Gastrocnemius medialis (tissue), 4 donors: Measurements from ENCODE around the gene SELENOM. TPM values are rescaled to one million over a fixed set of nuclear protein-coding genes. Genes with fewer than 3 reads are reported as not detected.

Source experiments
- ATAC-seq, 2 donors: fragments of 150-250 bp; one replicate each; pipeline ENCODE4 v1.9.1; 2016
- DNase-seq, 2 donors: peaks; one replicate each; pipeline ENCODE4 v3.0.0-alpha.2; 2019
- H3K27ac ChIP-seq, 4 donors: fragments of 200-600 bp; sonication (generic); 1 replicate in 1 of 4; 2 replicates in 3 of 4; pipeline ENCODE4 v1.5.1; 2016 to 2018; ENCODE audit warnings: mild to moderate bottlenecking in 2 of 4, moderate library complexity in 1 of 4
- H3K27me3 ChIP-seq, 3 donors: fragments of 200-600 bp; sonication (generic) in 2 of 3; 1 replicate in 1 of 3; 2 replicates in 2 of 3; pipeline versions ENCODE4 v1.5.1 to v1.6.0; 2016 to 2019; ENCODE audit warnings: mild to moderate bottlenecking in 1 of 3, moderate library complexity in 1 of 3
- H3K36me3 ChIP-seq, 2 donors: fragments of 200-600 bp; sonication (generic) in 1 of 2; one replicate each; pipeline ENCODE4 v1.5.1; 2017 to 2018
- H3K4me1 ChIP-seq, 2 donors: fragments of 200-600 bp; sonication (generic) in 1 of 2; one replicate each; pipeline ENCODE4 v1.5.1; 2016 to 2017; ENCODE audit warnings: mild to moderate bottlenecking in 2 of 2
- H3K4me3 ChIP-seq, 4 donors: fragments of 200-600 bp; sonication (generic) in 3 of 4; 1 replicate in 1 of 4; 2 replicates in 3 of 4; pipeline ENCODE4 v1.5.1; 2016 to 2019; ENCODE audit warnings: mild to moderate bottlenecking in 2 of 4
- H3K9me3 ChIP-seq, 3 donors: fragments of 200-600 bp; sonication (generic) in 2 of 3; 1 replicate in 1 of 3; 2 replicates in 2 of 3; pipeline ENCODE4 v1.5.1; 2016 to 2019
- POLR2A ChIP-seq, 2 donors: fragments of 450-650 bp; IDR thresholded peaks; one replicate each; pipeline ENCODE4 v1.6.1; 2017; ENCODE audit warnings: antibody characterized with exemption in 2 of 2, mild to moderate bottlenecking in 2 of 2, moderate library complexity in 2 of 2
- in situ Hi-C, 4 donors: fragments of 200-750 bp; cut with MboI; loops; one replicate each; pipeline versions ENCODE4 v1.15.0 to v1.8.0; 2017; ENCODE audit warnings: low sequenced_read_pairs in 4 of 4
- intact Hi-C: fragments of 100-400 bp; cut with DNase I; formaldehyde crosslinking; loops from one replicate; pipeline ENCODE4 v1.15.1; 2023; ENCODE audit warnings: low total_unique reads
- total RNA-seq, 4 donors: library from RNA; depleted of rRNA; stranded (reverse); fragments of >200 nt; gene quantifications; one replicate each; pipeline versions ENCODE4 v1.1.0 to v1.2.3, GENCODE V29; 2016
- TF ChIP-seq, protein P1 (sequence below), 5 experiments: fragments of 450-650 bp in 3 of 5; fragments of 200-600 bp in 2 of 5; sonication (generic) in 2 of 5; IDR thresholded peaks in 4 of 5; conservative IDR thresholded peaks in 1 of 5; 1 replicate in 4 of 5; 2 replicates in 1 of 5; pipeline ENCODE4 v1.5.1; 2016 to 2019; ENCODE audit warnings: antibody characterized with exemption in 5 of 5, mild to moderate bottlenecking in 3 of 5, moderate library complexity in 3 of 5

The SELENOM gene
- total RNA-seq, 4 donors from 2014 or later, result 144 to 184 (median 157) TPM

DNA sequence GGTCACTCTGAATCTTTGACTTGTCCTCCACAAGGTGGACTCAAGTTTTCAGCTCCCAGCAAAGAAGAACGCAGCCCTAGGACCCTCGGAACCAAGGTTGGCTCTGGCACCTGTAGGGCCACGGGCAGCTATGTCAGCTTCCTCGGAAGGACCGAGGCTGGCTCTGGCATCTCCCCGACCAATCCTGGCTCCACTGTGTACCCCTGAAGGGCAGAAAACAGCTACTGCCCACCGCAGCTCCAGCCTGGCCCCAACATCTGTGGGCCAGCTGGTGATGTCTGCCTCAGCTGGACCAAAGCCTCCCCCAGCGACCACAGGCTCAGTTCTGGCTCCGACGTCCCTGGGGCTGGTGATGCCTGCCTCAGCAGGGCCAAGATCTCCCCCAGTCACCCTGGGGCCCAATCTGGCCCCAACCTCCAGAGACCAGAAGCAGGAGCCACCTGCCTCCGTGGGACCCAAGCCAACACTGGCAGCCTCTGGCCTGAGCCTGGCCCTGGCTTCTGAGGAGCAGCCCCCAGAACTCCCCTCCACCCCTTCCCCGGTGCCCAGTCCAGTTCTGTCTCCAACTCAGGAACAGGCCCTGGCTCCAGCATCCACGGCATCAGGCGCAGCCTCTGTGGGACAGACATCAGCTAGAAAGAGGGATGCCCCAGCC, 17.6 kb upstream of the SELENOM start:
- TF ChIP-seq, protein P1, sequence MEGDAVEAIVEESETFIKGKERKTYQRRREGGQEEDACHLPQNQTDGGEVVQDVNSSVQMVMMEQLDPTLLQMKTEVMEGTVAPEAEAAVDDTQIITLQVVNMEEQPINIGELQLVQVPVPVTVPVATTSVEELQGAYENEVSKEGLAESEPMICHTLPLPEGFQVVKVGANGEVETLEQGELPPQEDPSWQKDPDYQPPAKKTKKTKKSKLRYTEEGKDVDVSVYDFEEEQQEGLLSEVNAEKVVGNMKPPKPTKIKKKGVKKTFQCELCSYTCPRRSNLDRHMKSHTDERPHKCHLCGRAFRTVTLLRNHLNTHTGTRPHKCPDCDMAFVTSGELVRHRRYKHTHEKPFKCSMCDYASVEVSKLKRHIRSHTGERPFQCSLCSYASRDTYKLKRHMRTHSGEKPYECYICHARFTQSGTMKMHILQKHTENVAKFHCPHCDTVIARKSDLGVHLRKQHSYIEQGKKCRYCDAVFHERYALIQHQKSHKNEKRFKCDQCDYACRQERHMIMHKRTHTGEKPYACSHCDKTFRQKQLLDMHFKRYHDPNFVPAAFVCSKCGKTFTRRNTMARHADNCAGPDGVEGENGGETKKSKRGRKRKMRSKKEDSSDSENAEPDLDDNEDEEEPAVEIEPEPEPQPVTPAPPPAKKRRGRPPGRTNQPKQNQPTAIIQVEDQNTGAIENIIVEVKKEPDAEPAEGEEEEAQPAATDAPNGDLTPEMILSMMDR (IDR thresholded peaks at IDR 0.05 in 4 of 5, conservative IDR thresholded peaks at IDR 0.05 in 1 of 5), result no peak
- no peak for TF ChIP-seq POLR2A (IDR thresholded peaks at IDR 0.05)
- Histone ChIP-seq H3K36me3 (no peaks in the 10 kb centered on the region), H3K27me3 (no peaks in the 10 kb centered on the region), H3K4me3 (no peak overlapping the region), H3K27ac (no peak overlapping the region), H3K9me3 (no peaks in the 10 kb centered on the region), H3K4me1 (peaks cover 16% of the 10 kb centered on the region in 2 donors)
- DNase-seq (no peak), ATAC-seq (no peak)
- intact Hi-C loops, result no loop called here
- in situ Hi-C loops, result loop anchor here in 1 of 4 donors (25.0 kb wide), 1 partner anchor 363 kb away; no protein-coding TSS in a partner anchor

DNA sequence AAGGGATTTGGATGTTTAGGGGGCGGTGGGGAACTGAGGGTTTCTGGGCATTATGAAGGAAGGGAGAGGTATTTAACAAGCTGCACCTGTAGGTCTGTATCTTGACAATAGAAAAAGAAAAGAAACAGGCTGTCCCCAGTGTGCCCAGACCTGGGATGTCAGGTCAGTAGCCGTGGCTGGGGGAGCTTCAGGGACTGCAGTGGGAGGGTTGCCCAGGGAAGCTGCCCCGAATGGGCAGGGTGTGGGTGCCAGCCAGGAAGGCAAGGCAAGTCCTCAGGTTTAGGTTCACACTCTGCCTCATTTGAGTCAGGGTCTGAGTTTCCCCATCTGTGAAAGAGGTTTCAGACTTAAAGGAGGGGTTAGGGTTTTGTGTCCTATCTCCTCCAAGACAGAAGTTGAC, 16.9 kb upstream of the SELENOM start:
- ATAC-seq (no peak), DNase-seq (no peak)
- intact Hi-C loops (no loop called here), in situ Hi-C loops (no loop called here)
- Histone ChIP-seq H3K27me3 (no peaks in the 10 kb centered on the region), H3K4me1 (peaks cover 16 to 21% of the 10 kb centered on the region in 2 donors), H3K36me3 (no peaks in the 10 kb centered on the region), H3K4me3 (no peak overlapping the region), H3K27ac (no peak overlapping the region), H3K9me3 (no peaks in the 10 kb centered on the region)
- TF ChIP-seq, protein P1 (IDR thresholded peaks at IDR 0.05 in 4 of 5, conservative IDR thresholded peaks at IDR 0.05 in 1 of 5), result no peak
- TF ChIP-seq POLR2A (IDR thresholded peaks at IDR 0.05), result no peak

DNA sequence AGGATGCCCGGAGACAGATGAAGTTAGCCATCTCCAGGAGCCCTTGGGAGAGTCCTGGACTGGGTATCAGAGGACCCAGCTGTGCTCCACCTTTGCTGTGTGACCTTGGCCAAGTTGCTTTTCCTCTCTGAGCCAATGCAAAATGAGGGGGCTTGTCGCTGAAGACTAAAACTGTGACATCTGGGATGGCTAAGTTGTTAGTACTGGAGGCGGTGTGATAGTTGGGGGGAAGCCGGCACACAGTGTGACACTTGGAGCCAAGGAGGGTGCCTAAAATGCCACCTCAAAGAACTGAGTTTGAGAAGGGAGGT, 15.9 kb upstream of the SELENOM start:
- intact Hi-C loops, result no loop called here

DNA sequence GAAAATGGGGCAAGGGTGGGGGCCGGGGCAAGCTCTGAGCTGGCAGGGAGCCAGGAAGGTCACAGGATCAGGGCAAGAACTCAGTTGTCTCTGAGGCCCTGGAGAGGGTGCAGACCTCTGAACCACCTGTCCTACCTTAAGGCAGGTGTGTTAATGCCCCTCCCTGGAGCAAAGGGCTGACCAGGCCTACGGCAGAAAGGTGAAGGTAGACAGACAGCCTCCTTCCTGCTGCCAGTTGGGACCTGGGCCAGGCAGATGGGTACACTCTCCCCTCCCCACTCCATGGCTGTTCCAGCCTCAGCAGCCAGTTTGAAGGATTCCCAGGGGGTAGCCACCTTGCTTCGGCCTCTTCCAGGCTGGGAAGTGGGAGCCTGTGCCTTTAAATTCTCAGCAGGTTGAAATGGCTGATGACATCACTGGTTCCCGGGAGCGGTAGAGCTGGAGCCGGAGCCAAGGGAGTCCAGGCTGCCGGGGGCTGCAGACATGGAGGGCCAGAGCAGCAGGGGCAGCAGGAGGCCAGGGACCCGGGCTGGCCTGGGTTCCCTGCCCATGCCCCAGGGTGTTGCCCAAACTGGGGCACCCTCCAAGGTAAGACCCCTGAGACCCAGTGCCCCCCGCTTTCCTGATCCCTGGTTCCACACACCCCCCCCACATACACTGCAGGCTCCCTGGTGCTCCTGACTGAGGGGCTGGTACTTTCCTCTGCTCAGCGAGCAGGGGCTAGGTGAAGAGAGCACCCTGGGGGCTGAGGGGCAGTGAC, 15.3 kb upstream of the SELENOM start, which contains the start of gene INPP5J:
TSS of gene INPP5J (plus strand) at position 435 of the 760 bp plus-strand sequence. CDS start at position 484, 49 bp downstream.
- Histone ChIP-seq H3K4me1 (peaks cover 24 to 30% of the 10 kb centered on the region in 2 donors), H3K4me3 (peak within 1 kb of the TSS; percentile 34 to 44 (median 40)), H3K9me3 (no peaks in the 10 kb centered on the region), H3K36me3 (no peaks in the 10 kb centered on the region), H3K27me3 (no peaks in the 10 kb centered on the region), H3K27ac (peak within 1 kb of the TSS; percentile 60 to 73 (median 65))
- peak; percentile 65 to 76 for ATAC-seq
- in situ Hi-C loops (no loop called here), intact Hi-C loops (no loop called here)
- TF ChIP-seq POLR2A (IDR thresholded peaks at IDR 0.05), result no peak
- TF ChIP-seq, protein P1 (IDR thresholded peaks at IDR 0.05 in 4 of 5, conservative IDR thresholded peaks at IDR 0.05 in 1 of 5), result no peak
- peak in 1 of 2 donors; percentile 58 for DNase-seq

More for the DNA sequence above, 15.9 kb upstream of the SELENOM start:
- in situ Hi-C loops, result no loop called here
- Histone ChIP-seq H3K27me3 (no peaks in the 10 kb centered on the region), H3K4me1 (peaks cover 24 to 30% of the 10 kb centered on the region in 2 donors), H3K36me3 (no peaks in the 10 kb centered on the region), H3K27ac (peak overlapping the region in 2 of 4 donors; percentile 60 to 73), H3K4me3 (peak overlapping the region; percentile 34 to 44 (median 40)), H3K9me3 (no peaks in the 10 kb centered on the region)
- TF ChIP-seq POLR2A (IDR thresholded peaks at IDR 0.05), result no peak
- TF ChIP-seq, protein P1 (IDR thresholded peaks at IDR 0.05 in 4 of 5, conservative IDR thresholded peaks at IDR 0.05 in 1 of 5), result no peak
- ATAC-seq (no peak), DNase-seq (no peak)
